SU-DHL-6 (cell line): Measurements from ENCODE around the gene KREMEN1.

ENCODE experiments used
- H2AFZ ChIP-seq: fragments of 200-600 bp; sonication (generic); 2 replicates; pipeline ENCODE4 v1.6.1; 2014; ENCODE audit warnings: low read depth, mild to moderate bottlenecking, moderate library complexity, mixed read lengths, antibody characterized with exemption, low read length; ENCODE audit not compliant: severe bottlenecking
- H3F3A ChIP-seq: fragments of 200-600 bp; shearing (Covaris generic); 2 replicates; pipeline ENCODE4 v1.6.0; 2016; ENCODE audit warnings: antibody characterized with exemption, mild to moderate bottlenecking; ENCODE audit not compliant: insufficient read depth
- H3K27ac ChIP-seq: fragments of 200-600 bp; sonication (generic); 2 replicates; pipeline ENCODE4 v1.5.1; 2016; ENCODE audit warnings: low read depth, mild to moderate bottlenecking, low read length, moderate library complexity, mixed read lengths
- H3K27me3 ChIP-seq: fragments of 200-600 bp; sonication (generic), shearing (Covaris generic); 2 replicates; pipeline ENCODE4 v1.6.0; 2014; ENCODE audit warnings: mild to moderate bottlenecking, low read length
- H3K36me3 ChIP-seq: fragments of 200-600 bp; sonication (generic); 2 replicates; pipeline ENCODE4 v1.6.1; 2014; ENCODE audit warnings: mild to moderate bottlenecking, low read length, mixed read lengths
- H3K4me2 ChIP-seq: fragments of 300-600, 200-600 bp; shearing (Covaris generic), sonication (generic); 2 replicates; pipeline ENCODE4 v1.6.0; 2014; ENCODE audit warnings: low read length, low read depth, mild to moderate bottlenecking; ENCODE audit not compliant: poor library complexity, severe bottlenecking
- H3K4me3 ChIP-seq: fragments of 200-600 bp; sonication (generic); 2 replicates; pipeline ENCODE4 v1.5.1; 2014; ENCODE audit warnings: antibody characterized with exemption, low read length, mild to moderate bottlenecking, mixed read lengths; ENCODE audit not compliant: insufficient read depth, poor library complexity, severe bottlenecking
- H3K79me2 ChIP-seq: fragments of 200-600 bp; sonication (generic); 2 replicates; pipeline ENCODE4 v1.6.1; 2014; ENCODE audit warnings: mild to moderate bottlenecking, low read length, moderate library complexity; ENCODE audit not compliant: insufficient read depth
- H3K9ac ChIP-seq: fragments of 200-600 bp; sonication (generic); 2 replicates; pipeline ENCODE4 v1.7.0; 2014; ENCODE audit warnings: mild to moderate bottlenecking, low read length
- H3K9me2 ChIP-seq: fragments of 200-600 bp; sonication (generic); replicated peaks from 2 replicates; pipeline ENCODE4 v1.6.1; 2014; ENCODE audit warnings: low read length; ENCODE audit not compliant: insufficient read depth
- H3K9me3 ChIP-seq: fragments of 200-600 bp; sonication (generic); 2 replicates; pipeline ENCODE4 v1.6.1; 2014; ENCODE audit warnings: low read length, mixed read lengths; ENCODE audit not compliant: insufficient read depth
- H4K20me1 ChIP-seq: fragments of 200-600 bp; sonication (generic); 2 replicates; pipeline ENCODE4 v1.6.1; 2014; ENCODE audit warnings: low read depth, mild to moderate bottlenecking, antibody characterized with exemption, low read length, moderate library complexity, mixed read lengths
- EZH2phosphoT487 ChIP-seq: fragments of 200-600 bp; sonication (generic), shearing (Covaris generic); conservative IDR thresholded peaks from 2 replicates; pipeline ENCODE4 v1.6.1; 2018; ENCODE audit warnings: mild to moderate bottlenecking, antibody characterized with exemption, low read length, moderate library complexity, mixed read lengths
- TF ChIP-seq, protein P1 (sequence below): fragments of 200-600 bp; sonication (generic); IDR thresholded peaks from one replicate; pipeline ENCODE4 v1.5.1; 2017; ENCODE audit warnings: antibody characterized with exemption, mild to moderate bottlenecking, low read length, moderate library complexity; ENCODE audit not compliant: insufficient read depth, poor library complexity, severe bottlenecking

Gene KREMEN1

DNA sequence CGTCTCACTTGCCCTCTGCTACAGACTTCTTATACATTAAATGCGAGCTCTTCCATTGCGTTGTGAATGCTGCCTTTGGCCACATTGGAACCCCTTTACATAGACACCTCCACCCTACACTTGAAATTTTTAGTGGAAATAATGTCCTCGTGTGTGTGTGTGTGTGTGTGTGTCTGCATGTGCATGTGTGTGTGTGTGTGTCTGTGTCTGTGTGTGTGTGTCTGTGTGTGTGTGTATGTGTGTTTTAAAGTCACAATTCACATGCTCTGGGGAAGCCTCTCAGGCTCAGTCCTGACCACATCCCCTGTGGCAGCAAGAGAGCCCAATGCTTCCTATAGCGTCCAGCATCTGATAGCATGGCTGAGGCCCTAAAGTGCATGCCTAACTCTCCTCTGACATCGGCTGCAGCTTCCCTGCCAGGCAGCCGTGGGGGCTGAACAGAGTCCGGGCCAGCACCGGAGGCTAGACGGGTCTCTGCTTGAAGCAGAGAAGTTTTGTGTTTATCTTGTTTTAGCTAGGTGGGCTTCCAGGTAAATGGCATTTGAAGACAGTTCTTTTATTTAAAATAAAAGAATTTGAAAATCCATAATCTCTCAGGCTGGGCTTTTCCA, 68.3 kb downstream of the KREMEN1 start:
- Histone ChIP-seq H3K9ac (no peak overlapping the region), H3K9me3 (no peaks in the 10 kb centered on the region), H3K27ac (no peak overlapping the region), H3K4me2 (no peak overlapping the region), H3F3A (no peaks in the 10 kb centered on the region), H3K79me2 (no peaks in the 10 kb centered on the region), H3K36me3 (no peaks in the 10 kb centered on the region), H3K9me2 (no peaks in the 10 kb centered on the region), H2AFZ (no peak overlapping the region), H3K27me3 (no peaks in the 10 kb centered on the region), H3K4me3 (no peak overlapping the region), H4K20me1 (no peaks in the 10 kb centered on the region)
- no peak for TF ChIP-seq EZH2phosphoT487
- TF ChIP-seq, protein P1, sequence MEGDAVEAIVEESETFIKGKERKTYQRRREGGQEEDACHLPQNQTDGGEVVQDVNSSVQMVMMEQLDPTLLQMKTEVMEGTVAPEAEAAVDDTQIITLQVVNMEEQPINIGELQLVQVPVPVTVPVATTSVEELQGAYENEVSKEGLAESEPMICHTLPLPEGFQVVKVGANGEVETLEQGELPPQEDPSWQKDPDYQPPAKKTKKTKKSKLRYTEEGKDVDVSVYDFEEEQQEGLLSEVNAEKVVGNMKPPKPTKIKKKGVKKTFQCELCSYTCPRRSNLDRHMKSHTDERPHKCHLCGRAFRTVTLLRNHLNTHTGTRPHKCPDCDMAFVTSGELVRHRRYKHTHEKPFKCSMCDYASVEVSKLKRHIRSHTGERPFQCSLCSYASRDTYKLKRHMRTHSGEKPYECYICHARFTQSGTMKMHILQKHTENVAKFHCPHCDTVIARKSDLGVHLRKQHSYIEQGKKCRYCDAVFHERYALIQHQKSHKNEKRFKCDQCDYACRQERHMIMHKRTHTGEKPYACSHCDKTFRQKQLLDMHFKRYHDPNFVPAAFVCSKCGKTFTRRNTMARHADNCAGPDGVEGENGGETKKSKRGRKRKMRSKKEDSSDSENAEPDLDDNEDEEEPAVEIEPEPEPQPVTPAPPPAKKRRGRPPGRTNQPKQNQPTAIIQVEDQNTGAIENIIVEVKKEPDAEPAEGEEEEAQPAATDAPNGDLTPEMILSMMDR: no peak

DNA sequence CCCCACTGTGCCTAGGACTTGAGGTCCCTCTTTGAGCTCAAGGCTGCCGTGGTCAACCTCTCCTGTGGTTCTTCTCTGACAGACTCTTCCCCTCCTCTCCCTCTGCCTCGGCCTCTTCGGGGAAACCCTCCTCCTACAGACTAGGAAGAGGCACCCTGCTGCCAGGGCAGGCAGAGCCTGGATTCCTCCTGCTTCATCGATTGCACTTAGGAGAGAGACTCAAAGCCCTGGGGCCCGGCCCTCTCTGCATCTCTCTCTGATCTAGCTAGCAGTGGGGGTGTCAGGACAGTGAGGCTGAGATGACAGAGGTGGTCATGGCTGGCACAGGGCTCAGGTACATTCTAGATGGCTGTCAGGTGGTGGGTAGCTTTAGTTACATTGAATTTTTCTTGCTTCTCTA, 69.3 kb downstream of the KREMEN1 start:
- no peaks in the 10 kb centered on the region for H3K27me3 ChIP-seq
- H3K36me3 ChIP-seq: no peaks in the 10 kb centered on the region
- no peaks in the 10 kb centered on the region for H3K9me2 ChIP-seq
- TF ChIP-seq EZH2phosphoT487: no peak
- TF ChIP-seq, protein P1: no peak
- H2AFZ ChIP-seq: no peak overlapping the region
- no peaks in the 10 kb centered on the region for H4K20me1 ChIP-seq
- no peak overlapping the region for H3K4me2 ChIP-seq
- no peak overlapping the region for H3K9ac ChIP-seq
- H3F3A ChIP-seq: no peaks in the 10 kb centered on the region
- H3K27ac ChIP-seq: no peak overlapping the region
- no peak overlapping the region for H3K4me3 ChIP-seq
- no peaks in the 10 kb centered on the region for H3K79me2 ChIP-seq
- H3K9me3 ChIP-seq: no peaks in the 10 kb centered on the region

DNA sequence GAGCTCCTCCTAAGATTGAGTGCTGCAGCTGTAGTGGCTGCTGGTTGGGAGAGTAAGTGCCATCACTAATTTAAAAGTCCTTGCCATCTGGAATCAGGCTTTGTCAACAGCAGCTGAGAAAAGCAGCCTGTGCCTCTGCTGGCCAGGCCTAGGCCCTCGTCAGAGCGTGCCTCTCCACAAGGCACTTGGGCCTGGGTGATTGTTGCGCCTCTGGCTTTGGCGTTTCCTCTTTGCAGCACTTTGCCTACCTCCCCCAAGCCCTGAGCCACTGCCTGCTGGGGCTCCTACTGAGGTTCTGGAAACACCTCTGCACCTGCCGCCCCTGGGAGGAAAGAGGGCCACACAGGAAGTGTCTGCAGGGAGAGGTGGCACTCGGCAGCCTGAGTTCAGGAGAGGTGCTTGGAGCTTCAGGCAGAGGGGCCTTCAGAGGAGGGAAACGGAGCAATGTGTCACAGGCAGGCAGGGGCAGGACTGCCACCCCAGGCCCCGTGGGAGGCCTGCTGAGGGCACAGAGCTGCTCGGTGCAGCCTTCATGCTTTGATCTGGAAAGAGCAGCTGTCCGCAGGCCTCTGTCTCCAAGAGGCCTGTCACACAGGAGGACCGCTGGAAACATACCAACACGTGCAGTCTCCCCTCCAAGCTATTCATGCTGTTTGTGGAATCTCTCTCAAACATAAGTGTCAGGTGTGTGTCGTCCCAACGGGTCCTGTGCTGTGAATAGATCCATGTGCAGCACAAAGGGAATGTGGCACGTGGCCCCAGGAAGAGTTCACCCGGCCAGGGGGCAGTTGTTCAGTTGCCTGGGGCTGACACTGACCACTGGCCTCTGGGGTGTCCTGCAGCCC, 71.3 kb downstream of the KREMEN1 start:
- Histone ChIP-seq H3K4me2 (no peak overlapping the region), H4K20me1 (no peaks in the 10 kb centered on the region), H3K79me2 (no peaks in the 10 kb centered on the region), H2AFZ (no peak overlapping the region), H3K4me3 (no peak overlapping the region), H3K27ac (no peak overlapping the region), H3K9me2 (no peaks in the 10 kb centered on the region), H3K9ac (no peak overlapping the region), H3F3A (no peaks in the 10 kb centered on the region), H3K9me3 (no peaks in the 10 kb centered on the region), H3K36me3 (no peaks in the 10 kb centered on the region), H3K27me3 (no peaks in the 10 kb centered on the region)
- TF ChIP-seq, protein P1: no peak
- no peak for TF ChIP-seq EZH2phosphoT487
